Panc1 (cell line): ENCODE data around the gene FCN1.

Source experiments
- CTCF ChIP-seq: fragments of 450-650 bp; IDR thresholded peaks from 2 replicates; pipeline ENCODE4 v1.5.1; 2017; ENCODE audit warnings: mild to moderate bottlenecking
- POLR2AphosphoS5 ChIP-seq: IDR thresholded peaks from 2 replicates; pipeline ENCODE4 v1.6.1; 2012; ENCODE audit warnings: mild to moderate bottlenecking, low read depth, low read length, moderate library complexity
- REST ChIP-seq, 2 experiments: IDR thresholded peaks; 2 replicates each; pipeline ENCODE4 v1.6.1; 2011 to 2012; ENCODE audit warnings: low read depth in 2 of 2, control low read depth in 1 of 2, low read length in 1 of 2, mild to moderate bottlenecking in 1 of 2, moderate library complexity in 1 of 2; ENCODE audit not compliant: insufficient read depth in 1 of 2

DNA sequence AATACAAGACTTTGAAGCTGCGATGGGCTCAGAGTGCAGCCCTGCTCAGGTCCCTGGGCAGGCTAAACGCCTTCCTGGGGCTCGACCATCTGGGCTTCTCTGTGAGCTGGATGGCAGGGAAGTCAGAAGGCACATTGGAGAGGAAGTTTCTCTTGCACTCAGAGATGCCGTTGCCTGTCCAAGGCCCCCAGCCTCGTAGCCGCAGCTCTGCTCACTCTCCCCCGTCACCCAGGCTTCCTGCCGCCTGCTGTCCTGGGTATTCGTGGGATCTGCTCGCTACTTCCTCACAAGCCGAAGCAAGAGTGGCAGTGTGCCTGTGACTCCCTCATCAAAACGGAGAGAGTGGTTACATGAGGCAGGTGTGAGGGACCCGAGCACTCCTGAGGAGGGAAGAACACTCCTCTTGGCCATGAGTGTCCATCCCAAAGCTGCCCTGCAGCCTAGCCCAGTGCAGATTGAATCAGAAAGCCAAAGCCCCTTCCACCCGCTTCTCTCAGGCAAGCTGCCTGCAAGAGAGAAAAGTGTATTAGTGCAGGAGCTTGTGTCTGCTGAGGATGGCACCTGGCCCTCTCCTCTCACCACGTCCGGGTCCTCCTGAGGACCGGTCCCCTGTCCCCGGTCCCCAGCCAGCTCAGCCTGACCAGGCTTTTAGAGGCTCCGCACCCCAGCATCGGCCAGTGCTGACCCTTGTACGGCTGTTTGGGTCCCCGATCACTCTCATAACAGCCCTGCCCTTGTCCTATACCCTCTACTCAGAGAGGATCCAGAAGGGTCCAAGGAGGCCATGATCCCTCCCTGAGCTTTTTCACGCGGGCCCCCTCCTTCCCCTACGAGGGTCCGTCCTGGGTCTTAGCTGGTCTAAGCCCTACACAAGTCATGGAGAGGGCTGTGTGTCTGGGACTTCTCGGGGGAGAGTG lies 29.8 kb downstream of the FCN1 start:
- no peak for TF ChIP-seq CTCF
- no peak for TF ChIP-seq POLR2AphosphoS5
- no peak for TF ChIP-seq REST (IDR thresholded peaks at IDR 0.05; ENCODE audit: insufficient read depth in 1 of 2, low read depth in 2 of 2, low read length in 1 of 2)
